ENCODE measurements around the gene SLC25A39. TPM values are rescaled to one million over a fixed set of nuclear protein-coding genes. Genes with fewer than 3 reads are reported as not detected.

SLC25A39 gene
- total and polyA plus RNA-seq, 2 of the 4 experiments (the other 2 are of a cell fraction) = 49.1 to 99.7 TPM

- no peak overlapping the region for H3K9ac ChIP-seq (ENCODE audit: low read depth, low read length)
- H4K20me1 ChIP-seq (ENCODE audit: insufficient read depth, low read length) = no peaks in the 10 kb centered on the region
- no peak overlapping the region for H2BK5ac ChIP-seq (ENCODE audit: low read depth, low read length, poor library complexity, severe bottlenecking)
- H2AK5ac ChIP-seq (ENCODE audit: low read depth, low read length) = no peak overlapping the region
- no peak overlapping the region for H3K14ac ChIP-seq (replicated peaks; ENCODE audit: low read depth, low read length)
- H3K79me1 ChIP-seq (ENCODE audit: low read depth in 1 of 2, low read length in 2 of 2) = no peaks in the 10 kb centered on the region
- no peak overlapping the region for H2BK20ac ChIP-seq (ENCODE audit: low read depth, low read length)
- H4K5ac ChIP-seq (ENCODE audit: low read depth, low read length) = no peak overlapping the region
- POLR2A ChIA-PET (ENCODE audit: unreplicated experiment) = no interaction called here
- H3K4me3 ChIP-seq (ENCODE audit: insufficient read depth, low read depth, low read length) = no peak overlapping the region
- H3K27ac ChIP-seq (ENCODE audit: insufficient read depth, low read length) = no peak overlapping the region
- H4K91ac ChIP-seq (ENCODE audit: insufficient read depth, low read depth, low read length) = no peak overlapping the region
- no peak overlapping the region for H3K18ac ChIP-seq (ENCODE audit: low read depth, low read length)
- no peak overlapping the region for H3K4me2 ChIP-seq (ENCODE audit: low read depth, low read length)
- intact Hi-C loops (cut with micrococcal nuclease) = no loop called here
- in situ Hi-C loops (cut with MboI; ENCODE audit: low sequenced_read_pairs) = no loop called here
- peaks cover 13% of the 10 kb centered on the region; the same call in 1 of the 2 replicates for H3K27me3 ChIP-seq (ENCODE audit: control insufficient read depth, insufficient read depth, low read length)
- dilution Hi-C loops (cut with HindIII; ENCODE audit: low sequenced_read_pairs, unreplicated experiment) = no loop called here
- no TSS peak for BruUV-seq (replicated peaks)
- no peak overlapping the region for H3K23ac ChIP-seq (ENCODE audit: low read depth, low read length)
- H3K4ac ChIP-seq (ENCODE audit: low read depth, low read length) = no peak overlapping the region
- TF ChIP-seq BHLHE40 (IDR thresholded peaks at IDR 0.05; ENCODE audit: low read depth, low read length) (no peak), CHD1 (IDR thresholded peaks at IDR 0.05; ENCODE audit: low read depth, low read length) (no peak), CTCF (conservative IDR thresholded peaks at IDR 0.05; ENCODE audit: low read depth, low read length) (no peak), MAFK (IDR thresholded peaks at IDR 0.05; ENCODE audit: low read depth, low read length) (no peak), USF2 (IDR thresholded peaks at IDR 0.05; ENCODE audit: low read depth, low read length) (no peak), RAD21 (IDR thresholded peaks at IDR 0.05; ENCODE audit: low read length) (no peak), NFE2L2 (IDR thresholded peaks at IDR 0.05; ENCODE audit: low read depth, low read length) (no peak), FOS (IDR thresholded peaks at IDR 0.05; ENCODE audit: low read depth, low read length) (no peak), ELK1 (IDR thresholded peaks at IDR 0.05; ENCODE audit: borderline replicate concordance, low read depth, low read length) (no peak), SMC3 (IDR thresholded peaks at IDR 0.05; ENCODE audit: low read depth, low read length) (no peak), MXI1 (IDR thresholded peaks at IDR 0.05; ENCODE audit: borderline replicate concordance, low read depth, low read length) (no peak), RCOR1 (IDR thresholded peaks at IDR 0.05; ENCODE audit: insufficient replicate concordance, low read length) (no peak), POLR2A (IDR thresholded peaks at IDR 0.05; ENCODE audit: low read depth, low read length) (no peak), MAZ (IDR thresholded peaks at IDR 0.05; ENCODE audit: borderline replicate concordance, low read depth, low read length) (no peak), CEBPB (IDR thresholded peaks at IDR 0.05; ENCODE audit: low read depth, low read length) (no peak), RFX5 (IDR thresholded peaks at IDR 0.05; ENCODE audit: low read depth, low read length) (no peak)
- no peak overlapping the region for H3K56ac ChIP-seq (ENCODE audit: extremely low read depth, insufficient read depth, low read length)
- 50% methylated on average over 1 of the region's 3 CpGs; no CpG with 5 or more reads in 1 of the 2 experiments for WGBS, 2 experiments (ENCODE audit: extremely low coverage in 2 of 2, insufficient read length in 1 of 2)
- no peak overlapping the region for H2AK9ac ChIP-seq (replicated peaks; ENCODE audit: low read depth, low read length, poor library complexity)
- no peaks in the 10 kb centered on the region for H3K9me3 ChIP-seq (ENCODE audit: control insufficient read depth, insufficient read depth, low read length)
- no peak overlapping the region for H2BK120ac ChIP-seq (ENCODE audit: low read depth, low read length)
- no peaks in the 10 kb centered on the region for H3K9me1 ChIP-seq (ENCODE audit: insufficient read depth, low read length)
- peak; percentile 15 for DNase-seq
- no peak overlapping the region for H2AFZ ChIP-seq (replicated peaks; ENCODE audit: low read length, poor library complexity)
- H3K4me1 ChIP-seq (ENCODE audit: control insufficient read depth, insufficient read depth, low read length) = no peaks in the 10 kb centered on the region
- CTCF ChIA-PET = no interaction called here
- no peaks in the 10 kb centered on the region for H3K36me3 ChIP-seq (ENCODE audit: control insufficient read depth, insufficient read depth, low read length)
- no peak for ATAC-seq (ENCODE audit: low read depth)
- H4K8ac ChIP-seq (ENCODE audit: low read depth in 2 of 2, low read length in 2 of 2) = no peak overlapping the region
- H2BK15ac ChIP-seq (ENCODE audit: low read depth, low read length) = no peak overlapping the region
Observed at GRCh38 chr17:44334727-44335126, 10.1 kb upstream of the SLC25A39 start.

Data from IMR-90 (cell line).